ENCODE measurements around the gene OGG1. TPM values are rescaled to one million over a fixed set of nuclear protein-coding genes. Genes with fewer than 3 reads are reported as not detected.
A peak's percentile ranks its signal among the peaks of the same experiment; 100 is the strongest.

Gene OGG1
- total and polyA plus RNA-seq, 9 of the 15 experiments (the other 6 are each of a cell fraction or from before 2014, with no cell fraction given), result 6.6 to 33.0 (median 24.4) TPM

DNA sequence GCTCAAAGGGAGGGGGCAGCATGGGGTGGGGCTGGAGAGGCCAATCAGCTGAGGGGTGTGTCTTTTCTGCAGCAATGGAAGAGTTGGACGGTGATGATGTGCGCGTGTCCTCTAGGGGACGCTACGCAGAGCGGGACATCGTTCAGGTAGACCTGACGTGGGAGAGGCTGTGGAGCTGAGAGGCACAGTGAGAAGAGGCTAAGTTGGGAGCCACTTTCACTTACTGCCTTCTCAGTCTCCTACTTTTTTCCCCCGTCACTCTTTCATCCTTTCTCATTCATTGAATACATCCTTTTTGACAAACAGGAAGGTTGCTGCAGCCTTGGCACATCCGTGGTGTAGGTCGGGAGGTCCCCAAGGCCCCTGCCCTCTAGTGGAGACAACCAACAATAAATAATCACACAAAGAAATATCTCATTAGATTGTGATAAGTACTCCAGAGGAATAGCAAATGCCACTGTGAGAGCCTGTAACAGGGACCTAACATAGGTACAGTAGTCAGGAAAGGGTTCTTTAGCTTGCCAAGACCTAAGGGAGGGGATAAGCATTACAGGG lies 22.6 kb upstream of the OGG1 start (continued):
- TF ChIP-seq, protein P1, sequence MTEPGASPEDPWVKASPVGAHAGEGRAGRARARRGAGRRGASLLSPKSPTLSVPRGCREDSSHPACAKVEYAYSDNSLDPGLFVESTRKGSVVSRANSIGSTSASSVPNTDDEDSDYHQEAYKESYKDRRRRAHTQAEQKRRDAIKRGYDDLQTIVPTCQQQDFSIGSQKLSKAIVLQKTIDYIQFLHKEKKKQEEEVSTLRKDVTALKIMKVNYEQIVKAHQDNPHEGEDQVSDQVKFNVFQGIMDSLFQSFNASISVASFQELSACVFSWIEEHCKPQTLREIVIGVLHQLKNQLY (CRISPR knock-in tag; conservative IDR thresholded peaks at IDR 0.05), result no peak
- TF ChIP-seq, protein P2, sequence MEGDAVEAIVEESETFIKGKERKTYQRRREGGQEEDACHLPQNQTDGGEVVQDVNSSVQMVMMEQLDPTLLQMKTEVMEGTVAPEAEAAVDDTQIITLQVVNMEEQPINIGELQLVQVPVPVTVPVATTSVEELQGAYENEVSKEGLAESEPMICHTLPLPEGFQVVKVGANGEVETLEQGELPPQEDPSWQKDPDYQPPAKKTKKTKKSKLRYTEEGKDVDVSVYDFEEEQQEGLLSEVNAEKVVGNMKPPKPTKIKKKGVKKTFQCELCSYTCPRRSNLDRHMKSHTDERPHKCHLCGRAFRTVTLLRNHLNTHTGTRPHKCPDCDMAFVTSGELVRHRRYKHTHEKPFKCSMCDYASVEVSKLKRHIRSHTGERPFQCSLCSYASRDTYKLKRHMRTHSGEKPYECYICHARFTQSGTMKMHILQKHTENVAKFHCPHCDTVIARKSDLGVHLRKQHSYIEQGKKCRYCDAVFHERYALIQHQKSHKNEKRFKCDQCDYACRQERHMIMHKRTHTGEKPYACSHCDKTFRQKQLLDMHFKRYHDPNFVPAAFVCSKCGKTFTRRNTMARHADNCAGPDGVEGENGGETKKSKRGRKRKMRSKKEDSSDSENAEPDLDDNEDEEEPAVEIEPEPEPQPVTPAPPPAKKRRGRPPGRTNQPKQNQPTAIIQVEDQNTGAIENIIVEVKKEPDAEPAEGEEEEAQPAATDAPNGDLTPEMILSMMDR (IDR thresholded peaks at IDR 0.05 in 2 of 3, conservative IDR thresholded peaks at IDR 0.05 in 1 of 3; ENCODE audit: insufficient read depth in 2 of 3, low read depth in 1 of 3, low read length in 3 of 3), result peak; percentile 71 to 87 (median 84)
- TF ChIP-seq MGA (IDR thresholded peaks at IDR 0.05), result no peak
- TF ChIP-seq, protein P3, sequence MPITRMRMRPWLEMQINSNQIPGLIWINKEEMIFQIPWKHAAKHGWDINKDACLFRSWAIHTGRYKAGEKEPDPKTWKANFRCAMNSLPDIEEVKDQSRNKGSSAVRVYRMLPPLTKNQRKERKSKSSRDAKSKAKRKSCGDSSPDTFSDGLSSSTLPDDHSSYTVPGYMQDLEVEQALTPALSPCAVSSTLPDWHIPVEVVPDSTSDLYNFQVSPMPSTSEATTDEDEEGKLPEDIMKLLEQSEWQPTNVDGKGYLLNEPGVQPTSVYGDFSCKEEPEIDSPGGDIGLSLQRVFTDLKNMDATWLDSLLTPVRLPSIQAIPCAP (CRISPR knock-in tag; IDR thresholded peaks at IDR 0.05; ENCODE audit: borderline replicate concordance), result no peak
- no peak for TF ChIP-seq SIX5 (IDR thresholded peaks at IDR 0.05; ENCODE audit: borderline replicate concordance in 1 of 2, insufficient read depth in 1 of 2, low read depth in 1 of 2, low read length in 2 of 2)
- TF ChIP-seq ATF1 (CRISPR knock-in tag; IDR thresholded peaks at IDR 0.05), result peak; percentile 43; the same call in 1 of the 2 replicates
- peak; percentile 58 for TF ChIP-seq ATF1 (tag; IDR thresholded peaks at IDR 0.05)
- TF ChIP-seq CBFB (CRISPR knock-in tag; IDR thresholded peaks at IDR 0.05), result no peak
- TF ChIP-seq, protein P4, sequence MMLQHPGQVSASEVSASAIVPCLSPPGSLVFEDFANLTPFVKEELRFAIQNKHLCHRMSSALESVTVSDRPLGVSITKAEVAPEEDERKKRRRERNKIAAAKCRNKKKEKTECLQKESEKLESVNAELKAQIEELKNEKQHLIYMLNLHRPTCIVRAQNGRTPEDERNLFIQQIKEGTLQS (IDR thresholded peaks at IDR 0.05), result peak; percentile 6; the same call in 1 of the 2 replicates
- TF ChIP-seq, protein P4 (CRISPR knock-in tag; conservative IDR thresholded peaks at IDR 0.05), result 0 out of 2 replicates have a peak, but pooled peaks have one; percentile 31
